IPS-NIHi7 (cell line): Measurements from ENCODE around the gene DLGAP3.

ENCODE experiments used
- DNase-seq: peaks from one replicate; pipeline ENCODE4 v3.0.0; 2012; ENCODE audit warnings: mixed read lengths; ENCODE audit errors: extremely low spot score

The DLGAP3 gene

GRCh38 chr1:34868230-34869049 is 61.0 kb downstream of the DLGAP3 start:
- no peak for DNase-seq

- no peak for DNase-seq
Measured at GRCh38 chr1:34867415-34867814, 62.0 kb downstream of the DLGAP3 start.

- no peak for DNase-seq
Measured at GRCh38 chr1:34866762-34867109, 62.7 kb downstream of the DLGAP3 start.

GRCh38 chr1:34865981-34866761 is 63.3 kb downstream of the DLGAP3 start:
- DNase-seq = peak; percentile 87

- DNase-seq = no peak
Measured at GRCh38 chr1:34865573-34865972, 63.9 kb downstream of the DLGAP3 start.

GRCh38 chr1:34864759-34865158 is 64.7 kb downstream of the DLGAP3 start:
- no peak for DNase-seq

GRCh38 chr1:34863501-34863900 is 65.9 kb downstream of the DLGAP3 start:
- no peak for DNase-seq

GRCh38 chr1:34859446-34860200 is 69.8 kb downstream of the DLGAP3 start, which contains the start of gene SMIM12:
SMIM12 (minus strand) TSS chr1:34859749; CDS start chr1:34855977, 3,772 bp downstream.
- peak; percentile 99 for DNase-seq

GRCh38 chr1:34858901-34859445 is 70.5 kb downstream of the DLGAP3 start:
- DNase-seq = no peak

- no peak for DNase-seq
Measured at GRCh38 chr1:34856697-34857096, 72.8 kb downstream of the DLGAP3 start.

- DNase-seq = peak; percentile 96
Measured at GRCh38 chr1:34852677-34853217, 76.7 kb downstream of the DLGAP3 start.

GRCh38 chr1:34851431-34852105 is 77.9 kb downstream of the DLGAP3 start:
- no peak for DNase-seq

GRCh38 chr1:34850382-34850781 is 79.1 kb downstream of the DLGAP3 start:
- no peak for DNase-seq

GRCh38 chr1:34847094-34847493 is 82.4 kb downstream of the DLGAP3 start:
- no peak for DNase-seq

GRCh38 chr1:34846265-34846664 is 83.2 kb downstream of the DLGAP3 start:
- DNase-seq = no peak

- peak; percentile 30 for DNase-seq
Measured at GRCh38 chr1:34845131-34845901, 84.1 kb downstream of the DLGAP3 start.

- peak; percentile 59 for DNase-seq
Measured at GRCh38 chr1:34844252-34844634, 85.2 kb downstream of the DLGAP3 start.

- DNase-seq = no peak
Measured at GRCh38 chr1:34843392-34844251, 85.8 kb downstream of the DLGAP3 start.

GRCh38 chr1:34842952-34843371 is 86.5 kb downstream of the DLGAP3 start:
- DNase-seq = no peak
